DND-41 (cell line): ENCODE data around the gene IRF3.

Experiments used
- ATAC-seq: fragments of 200-7000 bp; cut with Tn5 transposase; 3 replicates; pipeline ENCODE4 v1.9.1; 2021; ENCODE audit warnings: low read depth; ENCODE audit not compliant: insufficient read depth
- DNase-seq: peaks from one replicate; pipeline ENCODE4 v3.0.0-alpha.2; 2020
- H2AFZ ChIP-seq: 2 replicates; pipeline ENCODE4 v1.6.0; 2012; ENCODE audit warnings: low read depth, low read length
- H3K27ac ChIP-seq: 2 replicates; pipeline ENCODE4 v1.5.1; 2012; ENCODE audit warnings: low read length, inconsistent platforms
- H3K27me3 ChIP-seq: fragments of 200-600 bp; sonication (generic); 2 replicates; pipeline ENCODE4 v1.6.0; 2012; ENCODE audit warnings: low read length, mild to moderate bottlenecking, inconsistent platforms; ENCODE audit not compliant: insufficient read depth, poor library complexity
- H3K36me3 ChIP-seq: 2 replicates; pipeline ENCODE4 v1.5.1; 2012; ENCODE audit warnings: low read length, inconsistent platforms; ENCODE audit not compliant: insufficient read depth
- H3K4me1 ChIP-seq: 2 replicates; pipeline ENCODE4 v1.5.1; 2012; ENCODE audit warnings: mild to moderate bottlenecking, low read length; ENCODE audit not compliant: insufficient read depth
- H3K4me2 ChIP-seq: 2 replicates; pipeline ENCODE4 v1.6.0; 2012; ENCODE audit warnings: mild to moderate bottlenecking, moderate library complexity, low read length, inconsistent platforms; ENCODE audit not compliant: insufficient read depth
- H3K4me3 ChIP-seq, 2 experiments: fragments of 200-600 bp in 1 of 2; shearing (Covaris generic) in 1 of 2; 2 replicates each; pipeline ENCODE4 v1.5.1; 2012 to 2016; ENCODE audit warnings: inconsistent platforms in 2 of 2, low read length in 2 of 2, mild to moderate bottlenecking in 2 of 2, low read depth in 1 of 2, moderate library complexity in 1 of 2
- H3K79me2 ChIP-seq: 2 replicates; pipeline ENCODE4 v1.6.0; 2012; ENCODE audit warnings: low read length, inconsistent platforms; ENCODE audit not compliant: insufficient read depth
- H3K9ac ChIP-seq: 2 replicates; pipeline ENCODE4 v1.6.0; 2012; ENCODE audit warnings: low read depth, mild to moderate bottlenecking, inconsistent platforms, low read length, moderate library complexity
- H3K9me3 ChIP-seq: 2 replicates; pipeline ENCODE4 v1.5.1; 2012; ENCODE audit warnings: low read length, moderate library complexity, mild to moderate bottlenecking, inconsistent platforms; ENCODE audit not compliant: insufficient read depth, severe bottlenecking
- H4K20me1 ChIP-seq: 2 replicates; pipeline ENCODE4 v1.6.0; 2012; ENCODE audit warnings: low read length; ENCODE audit not compliant: insufficient read depth
- CTCF ChIP-seq: IDR thresholded peaks from 2 replicates; pipeline ENCODE4 v1.5.1; 2012; ENCODE audit warnings: borderline replicate concordance, low read length, moderate library complexity, mild to moderate bottlenecking; ENCODE audit not compliant: poor library complexity, severe bottlenecking; ENCODE audit errors: extremely low read depth
- EZH2 ChIP-seq: IDR thresholded peaks from 3 replicates; pipeline ENCODE4 v1.6.1; 2012; ENCODE audit warnings: borderline replicate concordance, low read depth, mild to moderate bottlenecking, moderate library complexity, low read length, inconsistent platforms; ENCODE audit not compliant: severe bottlenecking

IRF3 gene

DNA sequence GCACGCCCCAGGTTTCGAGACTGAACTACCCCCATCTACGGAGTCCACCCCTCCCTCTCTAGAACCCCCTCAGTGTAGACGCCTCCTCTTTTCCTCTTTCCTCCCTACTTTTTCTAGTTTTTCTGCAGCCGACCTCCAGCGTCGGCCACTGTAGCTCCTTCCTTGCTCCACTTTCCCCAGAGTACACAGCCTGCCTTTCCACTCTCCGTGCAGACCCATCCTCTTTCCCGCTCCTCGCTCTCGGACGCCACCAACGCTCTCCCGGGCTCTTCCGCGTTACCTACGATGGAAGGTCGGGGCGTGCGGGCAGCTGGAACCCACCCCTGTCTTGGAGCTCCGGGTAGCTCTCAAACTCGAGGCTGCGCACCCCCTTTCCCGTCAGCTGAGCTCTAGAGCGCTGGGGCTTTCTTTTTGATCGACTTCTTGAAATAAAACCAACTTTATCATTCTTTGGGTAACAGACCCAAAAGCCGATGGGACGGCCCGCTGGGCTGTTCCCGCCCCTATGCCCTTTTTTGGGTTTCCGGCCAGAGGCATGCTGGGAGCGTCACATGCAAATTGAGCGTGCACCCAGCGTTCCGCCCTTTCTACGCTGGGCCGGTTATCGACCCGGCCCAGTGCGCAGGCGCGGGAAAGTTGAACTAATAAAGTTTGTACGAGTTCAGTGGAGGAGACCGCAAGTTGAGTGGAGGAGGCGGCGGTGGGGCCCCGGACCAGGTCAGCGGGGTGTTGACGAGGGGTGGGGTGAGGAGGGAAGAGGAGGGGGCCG, at the start of gene IRF3, which contains the start of gene BCL2L12:
Gene IRF3, minus strand, starts transcription at position 507 of the 769 bp plus-strand sequence. CDS start 1,019 bp downstream, outside the sequence.
Gene BCL2L12, plus strand, starts transcription at position 583 of the 769 bp plus-strand sequence. CDS start 760 bp downstream, outside the sequence.
- H3K79me2 ChIP-seq = peaks cover 56% of the 10 kb centered on the region
- H3K27me3 ChIP-seq = no peaks in the 10 kb centered on the region
- peak within 1 kb of the TSS; percentile 53 to 81 for H3K4me3 ChIP-seq
- peak within 1 kb of the TSS; percentile 76 for H3K27ac ChIP-seq
- TF ChIP-seq EZH2 = no peak
- peak; percentile 13 for TF ChIP-seq CTCF
- peaks cover 36% of the 10 kb centered on the region for H3K4me1 ChIP-seq
- H3K36me3 ChIP-seq = peaks cover 46% of the 10 kb centered on the region
- peaks cover 27% of the 10 kb centered on the region for H4K20me1 ChIP-seq
- ATAC-seq (peak; percentile 86), DNase-seq (peak; percentile 98)
- H3K4me2 ChIP-seq = peak within 1 kb of the TSS; percentile 94
- H3K9me3 ChIP-seq = no peaks in the 10 kb centered on the region
- peak within 1 kb of the TSS; percentile 82 for H2AFZ ChIP-seq
- H3K9ac ChIP-seq = peak within 1 kb of the TSS; percentile 72

DNA sequence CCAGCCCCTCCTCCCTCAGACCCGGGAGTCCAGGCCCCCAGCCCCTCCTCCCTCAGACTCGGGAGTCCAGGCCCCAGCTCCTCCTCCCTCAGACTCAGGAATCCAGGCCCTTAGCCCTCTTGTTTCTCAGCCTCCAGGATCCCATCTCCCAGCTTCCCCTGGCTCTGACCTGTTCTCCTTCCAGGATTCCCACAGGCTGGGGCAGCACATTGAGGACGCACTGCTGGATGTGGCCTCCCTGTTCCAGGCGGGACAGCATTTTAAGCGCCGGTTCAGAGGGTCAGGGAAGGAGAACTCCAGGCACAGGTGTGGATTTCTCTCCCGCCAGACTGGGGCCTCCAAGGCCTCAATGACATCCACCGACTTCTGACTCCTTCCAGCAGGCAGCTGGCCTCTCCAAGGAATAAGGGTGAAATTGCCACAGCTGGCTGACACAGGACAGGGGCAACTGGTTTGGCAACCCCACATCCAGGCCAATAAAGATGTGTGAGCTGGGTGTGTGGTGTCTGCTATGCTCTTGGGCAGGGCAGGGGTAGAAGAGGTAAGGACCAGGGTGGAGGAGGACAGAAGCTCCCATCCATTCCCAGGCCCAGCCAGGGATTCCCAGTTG, 47.7 kb upstream of the IRF3 start:
- H3K36me3 ChIP-seq = no peaks in the 10 kb centered on the region
- H4K20me1 ChIP-seq = no peaks in the 10 kb centered on the region
- H3K9ac ChIP-seq = no peak overlapping the region
- H3K27ac ChIP-seq = no peak overlapping the region
- no peak overlapping the region for H3K4me3 ChIP-seq
- H3K27me3 ChIP-seq = no peaks in the 10 kb centered on the region
- no peaks in the 10 kb centered on the region for H3K9me3 ChIP-seq
- TF ChIP-seq EZH2 (no peak), CTCF (no peak)
- H3K79me2 ChIP-seq = no peaks in the 10 kb centered on the region
- DNase-seq (no peak), ATAC-seq (no peak)
- H3K4me2 ChIP-seq = no peak overlapping the region
- H3K4me1 ChIP-seq = peaks cover 6% of the 10 kb centered on the region; the same call in 1 of the 2 replicates
- H2AFZ ChIP-seq = no peak overlapping the region

GRCh38 chr19:49712397-49712859, 46.8 kb upstream of the IRF3 start:
- no peak overlapping the region for H3K27ac ChIP-seq
- no peak overlapping the region for H3K4me2 ChIP-seq
- peaks cover 1% of the 10 kb centered on the region; the same call in 1 of the 2 replicates for H3K4me1 ChIP-seq
- H4K20me1 ChIP-seq = no peaks in the 10 kb centered on the region
- no peak overlapping the region for H2AFZ ChIP-seq
- H3K79me2 ChIP-seq = no peaks in the 10 kb centered on the region
- no peaks in the 10 kb centered on the region for H3K27me3 ChIP-seq
- ATAC-seq = no peak
- H3K36me3 ChIP-seq = no peaks in the 10 kb centered on the region
- no peak overlapping the region for H3K4me3 ChIP-seq
- DNase-seq = no peak
- H3K9me3 ChIP-seq = no peaks in the 10 kb centered on the region
- H3K9ac ChIP-seq = no peak overlapping the region
- no peak for TF ChIP-seq CTCF
- TF ChIP-seq EZH2 = no peak
